ENCODE data around the gene DUT.

DNA sequence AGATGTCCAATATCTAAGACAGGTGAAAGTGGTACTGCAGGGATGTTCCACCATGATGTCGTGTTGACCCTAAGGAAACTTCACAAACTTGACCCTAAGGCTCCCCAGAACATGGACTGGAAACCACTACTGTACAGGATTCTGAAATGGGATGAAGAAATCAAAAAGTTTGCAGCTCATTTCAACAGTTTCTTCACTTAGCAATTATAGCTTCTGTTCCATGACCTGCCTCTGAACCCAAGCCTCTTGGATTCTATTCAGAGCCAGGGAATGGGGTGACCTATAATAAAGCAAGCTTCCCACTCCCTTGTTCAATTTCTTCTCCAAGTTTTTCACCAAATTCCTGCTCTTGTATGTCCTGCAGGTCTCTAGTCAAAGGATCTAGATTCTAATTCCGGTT lies 40.7 kb downstream of the DUT start:
- TF ChIP-seq, protein P1, sequence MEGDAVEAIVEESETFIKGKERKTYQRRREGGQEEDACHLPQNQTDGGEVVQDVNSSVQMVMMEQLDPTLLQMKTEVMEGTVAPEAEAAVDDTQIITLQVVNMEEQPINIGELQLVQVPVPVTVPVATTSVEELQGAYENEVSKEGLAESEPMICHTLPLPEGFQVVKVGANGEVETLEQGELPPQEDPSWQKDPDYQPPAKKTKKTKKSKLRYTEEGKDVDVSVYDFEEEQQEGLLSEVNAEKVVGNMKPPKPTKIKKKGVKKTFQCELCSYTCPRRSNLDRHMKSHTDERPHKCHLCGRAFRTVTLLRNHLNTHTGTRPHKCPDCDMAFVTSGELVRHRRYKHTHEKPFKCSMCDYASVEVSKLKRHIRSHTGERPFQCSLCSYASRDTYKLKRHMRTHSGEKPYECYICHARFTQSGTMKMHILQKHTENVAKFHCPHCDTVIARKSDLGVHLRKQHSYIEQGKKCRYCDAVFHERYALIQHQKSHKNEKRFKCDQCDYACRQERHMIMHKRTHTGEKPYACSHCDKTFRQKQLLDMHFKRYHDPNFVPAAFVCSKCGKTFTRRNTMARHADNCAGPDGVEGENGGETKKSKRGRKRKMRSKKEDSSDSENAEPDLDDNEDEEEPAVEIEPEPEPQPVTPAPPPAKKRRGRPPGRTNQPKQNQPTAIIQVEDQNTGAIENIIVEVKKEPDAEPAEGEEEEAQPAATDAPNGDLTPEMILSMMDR (IDR thresholded peaks at IDR 0.05), result no peak
- TF ChIP-seq POLR2A (IDR thresholded peaks at IDR 0.05), result no peak

All from body of pancreas (tissue), 4 donors.